Measurements from ENCODE around the gene CCDC66. TPM values are rescaled to one million over a fixed set of nuclear protein-coding genes. Genes with fewer than 3 reads are reported as not detected.

Gene CCDC66
- total RNA-seq, 4 donors from 2014 or later = 43.5 to 77.9 (median 65.7) TPM

- H3K36me3 ChIP-seq = no peaks in the 10 kb centered on the region
- peaks cover 0 to 4% of the 10 kb centered on the region in 2 donors for H3K9me3 ChIP-seq
- no peaks in the 10 kb centered on the region for H3K27me3 ChIP-seq
- TF ChIP-seq CTCF (IDR thresholded peaks at IDR 0.05) (no peak), POLR2A (IDR thresholded peaks at IDR 0.05) (no peak)
- H3K4me1 ChIP-seq = no peaks in the 10 kb centered on the region
- intact Hi-C loops (cut with DNase I; ENCODE audit: low total_unique reads) = no loop called here
- DNase-seq = no peak
- no peak overlapping the region for H3K4me3 ChIP-seq
- H3K27ac ChIP-seq = no peak overlapping the region
Observed at GRCh38 chr3:56611364-56611763, 54.4 kb downstream of the CCDC66 start.

GRCh38 chr3:56612146-56612545 is 55.2 kb downstream of the CCDC66 start:
- no peaks in the 10 kb centered on the region for H3K36me3 ChIP-seq
- intact Hi-C loops (cut with DNase I; ENCODE audit: low total_unique reads) = no loop called here

GRCh38 chr3:56613016-56613415 is 56.0 kb downstream of the CCDC66 start:
- Histone ChIP-seq H3K36me3 (no peaks in the 10 kb centered on the region), H3K27me3 (no peaks in the 10 kb centered on the region), H3K4me1 (no peaks in the 10 kb centered on the region), H3K4me3 (no peak overlapping the region), H3K27ac (no peak overlapping the region), H3K9me3 (no peaks in the 10 kb centered on the region)
- DNase-seq = no peak
- intact Hi-C loops (cut with DNase I; ENCODE audit: low total_unique reads) = no loop called here
- TF ChIP-seq POLR2A (IDR thresholded peaks at IDR 0.05) (no peak), CTCF (IDR thresholded peaks at IDR 0.05) (no peak)

More at GRCh38 chr3:56612146-56612545, 55.2 kb downstream of the CCDC66 start:
- Histone ChIP-seq H3K27ac (no peak overlapping the region), H3K9me3 (peaks cover 0 to 4% of the 10 kb centered on the region in 2 donors), H3K4me1 (no peaks in the 10 kb centered on the region), H3K27me3 (no peaks in the 10 kb centered on the region), H3K4me3 (no peak overlapping the region)
- no peak for DNase-seq
- TF ChIP-seq CTCF (IDR thresholded peaks at IDR 0.05) (no peak), POLR2A (IDR thresholded peaks at IDR 0.05) (no peak)

GRCh38 chr3:56616478-56617006 is 59.6 kb downstream of the CCDC66 start:
- no peak for TF ChIP-seq CTCF (IDR thresholded peaks at IDR 0.05)
- no peak for TF ChIP-seq POLR2A (IDR thresholded peaks at IDR 0.05)
- Histone ChIP-seq H3K27me3 (no peaks in the 10 kb centered on the region), H3K36me3 (no peaks in the 10 kb centered on the region), H3K9me3 (no peaks in the 10 kb centered on the region), H3K27ac (no peak overlapping the region), H3K4me3 (no peak overlapping the region), H3K4me1 (no peaks in the 10 kb centered on the region)
- no peak for DNase-seq
- intact Hi-C loops (cut with DNase I; ENCODE audit: low total_unique reads) = no loop called here

- no peaks in the 10 kb centered on the region for H3K27me3 ChIP-seq
- no peak overlapping the region for H3K27ac ChIP-seq
- H3K9me3 ChIP-seq = no peaks in the 10 kb centered on the region
- intact Hi-C loops (cut with DNase I; ENCODE audit: low total_unique reads) = no loop called here
- H3K4me3 ChIP-seq = no peak overlapping the region
- TF ChIP-seq POLR2A (IDR thresholded peaks at IDR 0.05) (no peak), CTCF (IDR thresholded peaks at IDR 0.05) (no peak)
- H3K4me1 ChIP-seq = no peaks in the 10 kb centered on the region
- H3K36me3 ChIP-seq = no peaks in the 10 kb centered on the region
- DNase-seq = no peak
Observed at GRCh38 chr3:56620371-56620770, 63.4 kb downstream of the CCDC66 start.

All from uterus (tissue), 4 donors.